ENCODE measurements around the gene TBC1D14. TPM values are rescaled to one million over a fixed set of nuclear protein-coding genes. Genes with fewer than 3 reads are reported as not detected.

TBC1D14 gene
- total and polyA plus RNA-seq, 2 experiments from 2014 or later: 33.6 to 50.8 TPM

GRCh38 chr4:7067452-7068278 is 158.0 kb downstream of the TBC1D14 start, which contains the start of gene GRPEL1:
Gene GRPEL1 (minus strand): TSS chr4:7068064. CDS start chr4:7068032, 32 bp downstream.
- Histone ChIP-seq H3K27ac (peak within 1 kb of the TSS; percentile 87), H4K20me1 (ENCODE audit: insufficient read depth, poor library complexity, severe bottlenecking) (peaks cover 35% of the 10 kb centered on the region), H3K27me3 (no peaks in the 10 kb centered on the region), H2AFZ (peak within 1 kb of the TSS; percentile 39), H3K79me2 (peaks cover 52% of the 10 kb centered on the region), H3K4me2 (peak within 1 kb of the TSS; percentile 97), H3K4me1 (ENCODE audit: insufficient read depth) (peaks cover 17% of the 10 kb centered on the region), H3K9me3 (ENCODE audit: low read depth) (no peaks in the 10 kb centered on the region), H3K36me3 (replicated peaks; ENCODE audit: insufficient read depth, low read depth) (no peaks in the 10 kb centered on the region), H3K9me2 (replicated peaks; ENCODE audit: insufficient read depth) (no peaks in the 10 kb centered on the region), H3K4me3 (peak within 1 kb of the TSS; percentile 54)
- no peak for TF ChIP-seq CTCF (IDR thresholded peaks at IDR 0.05; ENCODE audit: poor library complexity)
- no peak for TF ChIP-seq EZH2 (IDR thresholded peaks at IDR 0.05; ENCODE audit: borderline replicate concordance)
- TF ChIP-seq EZH2phosphoT487 (IDR thresholded peaks at IDR 0.05; ENCODE audit: low read depth, severe bottlenecking, unreplicated experiment): no peak
- DNase-seq (ENCODE audit: low spot score): peak; percentile 100
- under 1% methylated on average over 69 of the region's 81 CpGs for WGBS (ENCODE audit: low lambda C conversion rate, missing lambda C conversion rate)

- peaks cover 35% of the 10 kb centered on the region for H4K20me1 ChIP-seq (ENCODE audit: insufficient read depth, poor library complexity, severe bottlenecking)
- DNase-seq (ENCODE audit: low spot score): no peak
- H3K27ac ChIP-seq: peak overlapping the region; percentile 79
- peak overlapping the region; percentile 41 for H3K4me3 ChIP-seq
- H2AFZ ChIP-seq: peak overlapping the region; percentile 39
- no peaks in the 10 kb centered on the region for H3K9me3 ChIP-seq (ENCODE audit: low read depth)
- TF ChIP-seq EZH2phosphoT487 (IDR thresholded peaks at IDR 0.05; ENCODE audit: low read depth, severe bottlenecking, unreplicated experiment) (no peak), CTCF (IDR thresholded peaks at IDR 0.05; ENCODE audit: poor library complexity) (no peak), EZH2 (IDR thresholded peaks at IDR 0.05; ENCODE audit: borderline replicate concordance) (no peak)
- no peaks in the 10 kb centered on the region for H3K27me3 ChIP-seq
- H3K79me2 ChIP-seq: peaks cover 48% of the 10 kb centered on the region
- peak overlapping the region; percentile 82 for H3K4me2 ChIP-seq
- peaks cover 17% of the 10 kb centered on the region for H3K4me1 ChIP-seq (ENCODE audit: insufficient read depth)
- WGBS (ENCODE audit: low lambda C conversion rate, missing lambda C conversion rate): 1% methylated on average over 35 of the region's 50 CpGs
- H3K9me2 ChIP-seq (replicated peaks; ENCODE audit: insufficient read depth): no peaks in the 10 kb centered on the region
- no peaks in the 10 kb centered on the region for H3K36me3 ChIP-seq (replicated peaks; ENCODE audit: insufficient read depth, low read depth)
Measured at GRCh38 chr4:7068279-7068842, 158.7 kb downstream of the TBC1D14 start.

GRCh38 chr4:7068883-7069282 is 159.3 kb downstream of the TBC1D14 start:
- Histone ChIP-seq H4K20me1 (ENCODE audit: insufficient read depth, poor library complexity, severe bottlenecking) (peaks cover 31% of the 10 kb centered on the region), H3K36me3 (replicated peaks; ENCODE audit: insufficient read depth, low read depth) (no peaks in the 10 kb centered on the region), H3K9me2 (replicated peaks; ENCODE audit: insufficient read depth) (no peaks in the 10 kb centered on the region), H3K27ac (peak overlapping the region; percentile 79), H3K79me2 (peaks cover 43% of the 10 kb centered on the region), H3K4me2 (peak overlapping the region; percentile 82), H3K4me3 (peak overlapping the region; percentile 41), H2AFZ (peak overlapping the region; percentile 39), H3K9me3 (ENCODE audit: low read depth) (no peaks in the 10 kb centered on the region), H3K4me1 (ENCODE audit: insufficient read depth) (peaks cover 17% of the 10 kb centered on the region), H3K27me3 (no peaks in the 10 kb centered on the region)
- peak; percentile 50 for DNase-seq (ENCODE audit: low spot score)
- TF ChIP-seq EZH2phosphoT487 (IDR thresholded peaks at IDR 0.05; ENCODE audit: low read depth, severe bottlenecking, unreplicated experiment) (no peak), CTCF (IDR thresholded peaks at IDR 0.05; ENCODE audit: poor library complexity) (no peak), EZH2 (IDR thresholded peaks at IDR 0.05; ENCODE audit: borderline replicate concordance) (no peak)
- 16% methylated on average over 19 of the region's 20 CpGs for WGBS (ENCODE audit: low lambda C conversion rate, missing lambda C conversion rate)
